Left lobe of liver (tissue), 2 donors: ENCODE measurements around the gene TRIM47. TPM values are rescaled to one million over a fixed set of nuclear protein-coding genes. Genes with fewer than 3 reads are reported as not detected.

Experiments
- ATAC-seq: fragments of 200-7000 bp; cut with Tn5 transposase; one replicate; pipeline ENCODE4 v1.9.1; 2020; ENCODE audit warnings: mild to moderate bottlenecking, moderate library complexity
- DNase-seq: peaks from one replicate; pipeline ENCODE4 v3.0.0-alpha.2; 2020; ENCODE audit warnings: low spot score
- total RNA-seq: library from RNA; stranded (reverse); gene quantifications from one replicate; pipeline ENCODE4 v1.2.1, GENCODE V29; 2021
- donor health status: DM: no; HTN: no; CAD: no; lungs with moderate emphysema.
- donor health status: DM: no; HTN: yes; CAD: no.

The TRIM47 gene
- total RNA-seq, 1 donor from 2014 or later, result 24.3 TPM

- DNase-seq (no peak), ATAC-seq (no peak)
These were observed 30.9 kb upstream of the TRIM47 start for GRCh38 chr17:75909051-75909811.

- DNase-seq (no peak), ATAC-seq (no peak)
These were observed 29.8 kb upstream of the TRIM47 start for GRCh38 chr17:75908201-75908600.

GRCh38 chr17:75906143-75906884 lies 27.9 kb upstream of the TRIM47 start:
- no peak for ATAC-seq
- DNase-seq, result no peak

- ATAC-seq, result peak; percentile 93
- DNase-seq, result peak; percentile 97
These were observed 26.6 kb upstream of the TRIM47 start, which contains the start of gene MRPL38 for GRCh38 chr17:75904749-75905521. TSS of gene MRPL38 (minus strand) at chr17:75904884. CDS start at chr17:75904875, 9 bp downstream.

GRCh38 chr17:75902406-75902805 lies 24.0 kb upstream of the TRIM47 start:
- ATAC-seq (no peak), DNase-seq (no peak)

- ATAC-seq (no peak), DNase-seq (no peak)
These were observed 23.3 kb upstream of the TRIM47 start for GRCh38 chr17:75901727-75902126.

- ATAC-seq (no peak), DNase-seq (no peak)
These were observed 22.5 kb upstream of the TRIM47 start for GRCh38 chr17:75900691-75901533.

GRCh38 chr17:75899767-75900468 lies 21.5 kb upstream of the TRIM47 start:
- ATAC-seq, result peak; percentile 8
- DNase-seq, result peak; percentile 76

- DNase-seq (no peak), ATAC-seq (no peak)
These were observed 21.0 kb upstream of the TRIM47 start for GRCh38 chr17:75899353-75899752.

GRCh38 chr17:75898791-75899190 lies 20.4 kb upstream of the TRIM47 start:
- DNase-seq, result no peak
- no peak for ATAC-seq

GRCh38 chr17:75898065-75898464 lies 19.7 kb upstream of the TRIM47 start:
- ATAC-seq, result no peak
- no peak for DNase-seq

- DNase-seq, result peak; percentile 62
- ATAC-seq, result no peak
These were observed 19.0 kb upstream of the TRIM47 start for GRCh38 chr17:75897160-75898019.

GRCh38 chr17:75896415-75897159 lies 18.2 kb upstream of the TRIM47 start, which contains the start of gene TRIM65:
TSS of gene TRIM65 (minus strand) at chr17:75896951. CDS start at chr17:75896937, 14 bp downstream.
- DNase-seq, result peak; percentile 83
- peak; percentile 80 for ATAC-seq

GRCh38 chr17:75895370-75896155 lies 17.2 kb upstream of the TRIM47 start:
- no peak for ATAC-seq
- DNase-seq, result no peak

GRCh38 chr17:75894049-75894733 lies 15.8 kb upstream of the TRIM47 start:
- ATAC-seq, result no peak

GRCh38 chr17:75893305-75894048 lies 15.1 kb upstream of the TRIM47 start:
- ATAC-seq (no peak), DNase-seq (no peak)

More at GRCh38 chr17:75894049-75894733, 15.8 kb upstream of the TRIM47 start:
- DNase-seq, result no peak
